HG02973 (cell line): ENCODE measurements around the gene SASH3.

ENCODE experiments used
- ATAC-seq: cut with Tn5 transposase; IDR thresholded peaks from one replicate; pipeline ENCODE4 v1.9.1; 2021; ENCODE audit warnings: moderate library complexity; ENCODE audit not compliant: unreplicated experiment

The SASH3 gene

GRCh38 chrX:129759576-129760061 is 20.1 kb upstream of the SASH3 start:
- no peak for ATAC-seq

GRCh38 chrX:129760155-129760554 is 19.6 kb upstream of the SASH3 start:
- ATAC-seq: no peak

- ATAC-seq: no peak
Observed at GRCh38 chrX:129760981-129761380, 18.8 kb upstream of the SASH3 start.

- ATAC-seq: no peak
Observed at GRCh38 chrX:129761596-129761995, 18.2 kb upstream of the SASH3 start.

GRCh38 chrX:129762448-129762847 is 17.3 kb upstream of the SASH3 start:
- no peak for ATAC-seq

- ATAC-seq: no peak
Observed at GRCh38 chrX:129763666-129764065, 16.1 kb upstream of the SASH3 start.

GRCh38 chrX:129768186-129768585 is 11.6 kb upstream of the SASH3 start:
- no peak for ATAC-seq

GRCh38 chrX:129768586-129769466 is 10.9 kb upstream of the SASH3 start:
- no peak for ATAC-seq

GRCh38 chrX:129769467-129770154 is 10.1 kb upstream of the SASH3 start:
- ATAC-seq: no peak

GRCh38 chrX:129771266-129771995 is 8.3 kb upstream of the SASH3 start:
- ATAC-seq: no peak

- ATAC-seq: peak; percentile 73
Observed at GRCh38 chrX:129772796-129773431, 6.8 kb upstream of the SASH3 start.

GRCh38 chrX:129773649-129774458 is 5.9 kb upstream of the SASH3 start:
- no peak for ATAC-seq

GRCh38 chrX:129777218-129778030 is 2.3 kb upstream of the SASH3 start:
- no peak for ATAC-seq

- no peak for ATAC-seq
Observed at GRCh38 chrX:129779086-129779672, 570 bp upstream of the SASH3 start.

- ATAC-seq: no peak
Observed at GRCh38 chrX:129780441-129781105, 824 bp downstream of the SASH3 start.

- peak; percentile 66 for ATAC-seq
Observed at GRCh38 chrX:129781134-129781672, 1.5 kb downstream of the SASH3 start.

GRCh38 chrX:129781680-129782495 is 2.1 kb downstream of the SASH3 start:
- ATAC-seq: no peak
